IMR-90 (cell line): ENCODE measurements around the gene PSMC4. TPM values are rescaled to one million over a fixed set of nuclear protein-coding genes. Genes with fewer than 3 reads are reported as not detected.

Source experiments
- ATAC-seq: fragments of 200-7000 bp; cut with Tn5 transposase; 2 replicates; pipeline ENCODE4 v1.9.1; 2020; ENCODE audit warnings: low read depth, mild to moderate bottlenecking, moderate library complexity
- BruUV-seq: library from RNA; stranded (reverse); fragments of 400-500 nt; replicated peaks from 2 replicates; lab custom pipeline; 2021; lab: Mats Ljungman, UMichigan
- CTCF ChIA-PET: fragments of 300-600 bp; formaldehyde crosslinking; extraction: SDS; loops from one replicate; lab custom pipeline; 2021; ENCODE audit warnings: antibody characterized with exemption; lab: Yijun Ruan, JAX
- POLR2A ChIA-PET: fragments of 300-600 bp; sonication (Branson Sonifier 250); formaldehyde crosslinking; loops from one replicate; lab custom pipeline; 2022; ENCODE audit warnings: antibody characterized with exemption; ENCODE audit not compliant: unreplicated experiment; lab: Charles Lee
- DNase-seq: peaks from one replicate; pipeline ENCODE4 v3.0.0; 2013
- H2AFZ ChIP-seq: replicated peaks from 2 replicates; pipeline ENCODE3; 2013; ENCODE audit warnings: low read length, mild to moderate bottlenecking; ENCODE audit not compliant: poor library complexity
- H2AK5ac ChIP-seq: 2 replicates; pipeline ENCODE4 v1.6.1; 2013; ENCODE audit warnings: low read depth, low read length, inconsistent platforms
- H2AK9ac ChIP-seq: replicated peaks from 2 replicates; pipeline ENCODE3; 2013; ENCODE audit warnings: mild to moderate bottlenecking, low read depth, low read length, moderate library complexity; ENCODE audit not compliant: poor library complexity
- H2BK120ac ChIP-seq: 2 replicates; pipeline ENCODE4 v1.6.1; 2013; ENCODE audit warnings: low read depth, low read length, inconsistent platforms
- H2BK15ac ChIP-seq: 3 replicates; pipeline ENCODE4 v1.6.1; 2013; ENCODE audit warnings: low read depth, low read length, inconsistent platforms
- H2BK20ac ChIP-seq: 2 replicates; pipeline ENCODE4 v1.6.1; 2013; ENCODE audit warnings: low read depth, mild to moderate bottlenecking, inconsistent platforms, low read length, moderate library complexity
- H2BK5ac ChIP-seq: 2 replicates; pipeline ENCODE4 v1.6.1; 2013; ENCODE audit warnings: mild to moderate bottlenecking, low read depth, low read length, inconsistent platforms; ENCODE audit not compliant: poor library complexity, severe bottlenecking
- H3K14ac ChIP-seq: replicated peaks from 2 replicates; pipeline ENCODE4 v1.6.1; 2013; ENCODE audit warnings: low read depth, low read length, inconsistent platforms
- H3K18ac ChIP-seq: 2 replicates; pipeline ENCODE4 v1.6.1; 2013; ENCODE audit warnings: low read depth, low read length, control low read depth
- H3K23ac ChIP-seq: 2 replicates; pipeline ENCODE4 v1.6.1; 2013; ENCODE audit warnings: low read depth, low read length, inconsistent platforms
- H3K27ac ChIP-seq: 2 replicates; pipeline ENCODE4 v1.5.1; 2013; ENCODE audit warnings: mild to moderate bottlenecking, control low read depth, low read length; ENCODE audit not compliant: insufficient read depth
- H3K27me3 ChIP-seq: 2 replicates; pipeline ENCODE4 v1.6.1; 2013; ENCODE audit warnings: low read length; ENCODE audit not compliant: control insufficient read depth, insufficient read depth
- H3K36me3 ChIP-seq: 2 replicates; pipeline ENCODE4 v1.6.1; 2013; ENCODE audit warnings: low read length, mixed read lengths; ENCODE audit not compliant: control insufficient read depth, insufficient read depth
- H3K4ac ChIP-seq: 2 replicates; pipeline ENCODE4 v1.6.1; 2013; ENCODE audit warnings: low read depth, low read length, inconsistent platforms
- H3K4me1 ChIP-seq: 2 replicates; pipeline ENCODE4 v1.6.1; 2013; ENCODE audit warnings: low read length, mixed read lengths; ENCODE audit not compliant: control insufficient read depth, insufficient read depth
- H3K4me2 ChIP-seq: 2 replicates; pipeline ENCODE4 v1.6.1; 2013; ENCODE audit warnings: low read depth, mild to moderate bottlenecking, control low read depth, low read length, moderate library complexity
- H3K4me3 ChIP-seq: 2 replicates; pipeline ENCODE4 v1.5.1; 2013; ENCODE audit warnings: low read depth, mild to moderate bottlenecking, control low read depth, low read length, moderate library complexity; ENCODE audit not compliant: insufficient read depth
- H3K56ac ChIP-seq: 2 replicates; pipeline ENCODE4 v1.6.1; 2013; ENCODE audit warnings: low read length, inconsistent platforms; ENCODE audit not compliant: insufficient read depth; ENCODE audit errors: extremely low read depth
- H3K79me1 ChIP-seq, 2 experiments: 2 replicates each; pipeline ENCODE4 v1.6.1; 2013; ENCODE audit warnings: low read length in 2 of 2, inconsistent platforms in 1 of 2, low read depth in 1 of 2
- H3K9ac ChIP-seq: 2 replicates; pipeline ENCODE4 v1.6.1; 2013; ENCODE audit warnings: low read depth, low read length, control low read depth
- H3K9me1 ChIP-seq: 2 replicates; pipeline ENCODE4 v1.6.1; 2013; ENCODE audit warnings: low read length, inconsistent platforms; ENCODE audit not compliant: insufficient read depth
- H3K9me3 ChIP-seq: 2 replicates; pipeline ENCODE4 v1.6.1; 2013; ENCODE audit warnings: low read length; ENCODE audit not compliant: control insufficient read depth, insufficient read depth
- H4K20me1 ChIP-seq: 2 replicates; pipeline ENCODE4 v1.6.1; 2013; ENCODE audit warnings: low read length, inconsistent platforms; ENCODE audit not compliant: insufficient read depth
- H4K5ac ChIP-seq: 2 replicates; pipeline ENCODE4 v1.6.1; 2013; ENCODE audit warnings: mild to moderate bottlenecking, low read depth, low read length, control low read depth
- H4K8ac ChIP-seq, 2 experiments: 2 replicates each; pipeline ENCODE4 v1.6.1; 2013; ENCODE audit warnings: low read depth in 2 of 2, low read length in 2 of 2, control low read depth in 1 of 2, inconsistent platforms in 1 of 2
- H4K91ac ChIP-seq: 2 replicates; pipeline ENCODE4 v1.6.1; 2013; ENCODE audit warnings: low read depth, low read length, inconsistent platforms; ENCODE audit not compliant: insufficient read depth
- CHD1 ChIP-seq: IDR thresholded peaks from 2 replicates; pipeline ENCODE4 v1.6.1; 2012; ENCODE audit warnings: low read depth, low read length, improper control_type of control experiment
- FOS ChIP-seq: fragments of 150-350 bp; IDR thresholded peaks from 2 replicates; pipeline ENCODE4 v1.6.1; 2016; ENCODE audit warnings: low read depth, low read length
- MAFK ChIP-seq: IDR thresholded peaks from 2 replicates; pipeline ENCODE4 v1.6.1; 2012; ENCODE audit warnings: low read depth, low read length, improper control_type of control experiment
- MAZ ChIP-seq: IDR thresholded peaks from 2 replicates; pipeline ENCODE4 v1.6.1; 2012; ENCODE audit warnings: low read depth, mild to moderate bottlenecking, low read length, improper control_type of control experiment, moderate library complexity, borderline replicate concordance
- WGBS, 2 experiments: methylation state at CpG; one replicate each; pipeline versions ENCODE4 v1.1.5 to v1.1.7; 2013; ENCODE audit warnings: missing lambda C conversion rate in 2 of 2; ENCODE audit not compliant: insufficient read length in 1 of 2; ENCODE audit errors: extremely low coverage in 2 of 2; 5-methylcytosine and 5-hydroxymethylcytosine counted together
- dilution Hi-C: fragments of 300-500 bp; cut with HindIII; formaldehyde crosslinking; loops from one replicate; pipeline ENCODE4 v1.14.3; 2018; ENCODE audit warnings: low sequenced_read_pairs; ENCODE audit not compliant: unreplicated experiment
- in situ Hi-C: fragments of 300-500 bp; cut with MboI; formaldehyde crosslinking; loops from 3 replicates; pipeline ENCODE4 v1.14.3; 2019; ENCODE audit warnings: low sequenced_read_pairs, inconsistent platforms, mixed read lengths
- intact Hi-C: fragments of 100-400 bp; cut with micrococcal nuclease; formaldehyde crosslinking; loops from 2 replicates; pipeline ENCODE4 v1.10.0; 2022
- polyA plus RNA-seq, 3 experiments: library from polyadenylated mRNA; depleted of rRNA; stranded (reverse); fragments of >200 nt; gene quantifications; 2 replicates each; pipeline ENCODE4 v1.2.3, GENCODE V29; 2012; ENCODE audit warnings: low replicate concordance in 1 of 3
- total RNA-seq: library from RNA; depleted of rRNA; stranded (reverse); fragments of >200 nt; gene quantifications from 2 replicates; pipeline ENCODE4 v1.2.3, GENCODE V29; 2012

Gene PSMC4
- total and polyA plus RNA-seq, 2 of the 4 experiments (the other 2 are of a cell fraction) = 148 to 216 TPM

- Histone ChIP-seq H3K4me3 (peak overlapping the region; percentile 57), H2BK15ac (no peak overlapping the region), H4K91ac (peak overlapping the region; percentile 43; the same call in 1 of the 2 replicates), H3K18ac (no peak overlapping the region), H3K9ac (peak overlapping the region; percentile 76), H3K79me1 (peaks cover 14 to 40% of the 10 kb centered on the region in 2 experiments), H3K4me1 (peaks cover 2% of the 10 kb centered on the region; the same call in 1 of the 2 replicates), H2AFZ (peak overlapping the region; percentile 97), H3K27me3 (no peaks in the 10 kb centered on the region), H3K14ac (peak overlapping the region; percentile 86), H3K9me1 (no peaks in the 10 kb centered on the region), H4K8ac (peak overlapping the region in 1 of 2 experiments; percentile 82; a peak in 2 of 4 replicates), H2BK20ac (no peak overlapping the region), H3K27ac (peak overlapping the region; percentile 47), H2AK9ac (peak overlapping the region; percentile 97), H3K36me3 (peaks cover 23% of the 10 kb centered on the region), H2BK120ac (no peak overlapping the region), H3K23ac (peak overlapping the region; percentile 76), H3K9me3 (no peaks in the 10 kb centered on the region), H4K5ac (no peak overlapping the region), H2AK5ac (peak overlapping the region; percentile 71), H3K4me2 (peak overlapping the region; percentile 98), H3K56ac (peak overlapping the region; percentile 44; the same call in 1 of the 2 replicates), H3K4ac (peak overlapping the region; percentile 71), H2BK5ac (peak overlapping the region; percentile 12), H4K20me1 (peaks cover 4% of the 10 kb centered on the region; the same call in 1 of the 2 replicates)
- DNase-seq (no peak), ATAC-seq (peak; percentile 3)
- in situ Hi-C loops (no loop called here), dilution Hi-C loops (no loop called here), intact Hi-C loops (loop anchor here (2.0 kb wide), 1 partner anchor 125 kb away; the partner anchor contains the start of gene FBL)
- 0% methylated on average over 3 of the region's 21 CpGs; no CpG with 5 or more reads in 1 of the 2 experiments for WGBS, 2 experiments
- ChIA-PET POLR2A (no interaction called here), CTCF (interaction anchor here (1.0 to 1.9 kb wide), 6 partner anchors 14 to 179 kb away, joined by 3 to 17 read pairs (median 4); partner anchors contain the start of genes FBL and ZNF546)
- BruUV-seq = TSS peak; percentile 65
- TF ChIP-seq CHD1 (0 out of 2 replicates have a peak, but pooled peaks have one; percentile 4), MAZ (no peak; the same call in 1 of the 2 replicates), FOS (0 out of 2 replicates have a peak, but pooled peaks have one; percentile 0), MAFK (no peak)
Measured at GRCh38 chr19:39971380-39972035, 543 bp downstream of the PSMC4 start.
